Measurements from ENCODE around the gene RFTN1. TPM values are rescaled to one million over a fixed set of nuclear protein-coding genes. Genes with fewer than 3 reads are reported as not detected.
A peak's percentile ranks its signal among the peaks of the same experiment; 100 is the strongest.

Gene RFTN1
- total and polyA plus RNA-seq, 2 donors (not counting 3 experiments of a cell fraction or from before 2014, with no cell fraction given) = 40.3 to 43.3 TPM

- ChIA-PET CTCF (interaction anchor here (0.6 to 3.9 kb wide), 17 partner anchors 13 to 734 kb away, joined by 3 to 188 read pairs (median 6); partner anchors contain the start of genes DPH3 and OXNAD1), POLR2A (no interaction called here)
Measured at GRCh38 chr3:16550676-16551341, 37.3 kb upstream of the RFTN1 start.

More at GRCh38 chr3:16550676-16551341, 37.3 kb upstream of the RFTN1 start:
- Histone ChIP-seq H4K20me1 (replicated peaks; ENCODE audit: control insufficient read depth, extremely low read depth, insufficient read depth, low read length) (no peaks in the 10 kb centered on the region), H3K27me3 (ENCODE audit: control insufficient read depth in 2 of 2, insufficient read depth in 2 of 2, low read length in 2 of 2) (peaks cover 3 to 4% of the 10 kb centered on the region in 2 experiments), H3K9me3 (replicated peaks; ENCODE audit: control insufficient read depth, insufficient read depth, low read length) (no peaks in the 10 kb centered on the region), H3K79me2 (ENCODE audit: control insufficient read depth, insufficient read depth, low read length) (no peaks in the 10 kb centered on the region), H3K4me1 (ENCODE audit: control insufficient read depth, extremely low read depth, insufficient read depth, low read length) (peaks cover 6% of the 10 kb centered on the region), H3K4me3 (replicated peaks in 1 of 3; ENCODE audit: insufficient read depth in 1 of 3, low read depth in 1 of 3, low read length in 3 of 3) (no peak overlapping the region), H3K36me3 (ENCODE audit: control insufficient read depth in 2 of 2, extremely low read depth in 1 of 2, insufficient read depth in 2 of 2, low read length in 2 of 2) (no peaks in the 10 kb centered on the region), H3K27ac (ENCODE audit: insufficient read depth, low read depth, low read length) (no peak overlapping the region), H3K9ac (replicated peaks; ENCODE audit: extremely low read depth, insufficient read depth, low read length) (no peak overlapping the region), H3K4me2 (ENCODE audit: insufficient read depth, low read length) (peak overlapping the region; percentile 59), H3K9me1 (replicated peaks; ENCODE audit: control insufficient read depth, extremely low read depth, insufficient read depth, low read length) (no peaks in the 10 kb centered on the region), H2AFZ (ENCODE audit: low read depth, low read length) (peak overlapping the region; percentile 86)
- BruUV-seq (replicated peaks) = no TSS peak
- intact Hi-C loops (cut with micrococcal nuclease) (loop anchor here (1.0 to 5.0 kb wide), 6 partner anchors 34 to 736 kb away; no protein-coding TSS in a partner anchor), dilution Hi-C loops (cut with MboI; ENCODE audit: extremely low pct_ligation_motif_present, low sequenced_read_pairs) (no loop called here)
- DNase-seq (ENCODE audit: low read depth, low spot score) (peak; percentile 87), FAIRE-seq (peak; percentile 95)
- no peak for TF ChIP-seq FOS (IDR thresholded peaks at IDR 0.05; ENCODE audit: borderline replicate concordance, insufficient read depth, low read length)
- no peak for TF ChIP-seq MAX (IDR thresholded peaks at IDR 0.05; ENCODE audit: insufficient read depth, insufficient read length)
- TF ChIP-seq JUN (IDR thresholded peaks at IDR 0.05; ENCODE audit: borderline replicate concordance, insufficient read depth, insufficient read length, low read depth) = peak; percentile 8
- TF ChIP-seq POLR2A (IDR thresholded peaks at IDR 0.05; ENCODE audit: low read depth, low read length) = no peak
- peak; percentile 72 to 88 for TF ChIP-seq CTCF (IDR thresholded peaks at IDR 0.05; ENCODE audit: extremely low read depth in 1 of 2, insufficient read depth in 1 of 2, low read depth in 1 of 2, low read length in 2 of 2)
- no peak for TF ChIP-seq MYC (IDR thresholded peaks at IDR 0.05; ENCODE audit: low read depth, low read length)
- TF ChIP-seq EZH2 (IDR thresholded peaks at IDR 0.05; ENCODE audit: borderline replicate concordance, low read depth, low read length, severe bottlenecking) = no peak
- no peak for TF ChIP-seq POLR2AphosphoS5 (IDR thresholded peaks at IDR 0.05; ENCODE audit: insufficient read depth, low read depth, low read length)
- peak; percentile 10 for TF ChIP-seq GATA2 (IDR thresholded peaks at IDR 0.05; ENCODE audit: insufficient read depth, insufficient read length, low read depth, low read length)
